ENCODE measurements around the gene PPM1H.
"Not testable (repeated sequence)": the region's sequence is repeated elsewhere in the genome, so short reads cannot be mapped to it uniquely, and the experiment has no call there.

PPM1H gene

GRCh38 chr12:62908674-62909073 lies 26.3 kb downstream of the PPM1H start:
- no peak for DNase-seq (ENCODE audit: low read depth)

DNA sequence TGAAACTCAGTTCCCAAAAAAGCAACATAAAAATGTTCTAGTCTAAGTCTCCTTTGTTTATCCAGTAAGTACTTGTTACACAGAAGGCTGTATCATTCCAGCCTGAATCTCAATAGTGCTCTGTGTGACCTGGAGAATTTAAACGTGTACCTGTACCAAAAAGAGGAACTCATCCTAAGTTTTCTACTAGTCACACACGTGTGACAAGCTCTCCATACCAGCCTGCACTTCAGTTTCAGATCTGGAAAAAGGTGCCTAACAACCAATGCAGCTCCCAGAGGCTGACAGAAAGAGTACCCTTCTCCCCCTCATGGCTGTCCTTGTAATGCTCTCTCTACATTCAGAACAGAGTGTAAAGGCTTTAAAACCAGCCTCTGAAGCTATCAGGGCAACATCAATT lies 27.4 kb downstream of the PPM1H start:
- no peak for DNase-seq (ENCODE audit: low read depth)

GRCh38 chr12:62907078-62907477 lies 27.9 kb downstream of the PPM1H start:
- no peak for DNase-seq (ENCODE audit: low read depth)

DNA sequence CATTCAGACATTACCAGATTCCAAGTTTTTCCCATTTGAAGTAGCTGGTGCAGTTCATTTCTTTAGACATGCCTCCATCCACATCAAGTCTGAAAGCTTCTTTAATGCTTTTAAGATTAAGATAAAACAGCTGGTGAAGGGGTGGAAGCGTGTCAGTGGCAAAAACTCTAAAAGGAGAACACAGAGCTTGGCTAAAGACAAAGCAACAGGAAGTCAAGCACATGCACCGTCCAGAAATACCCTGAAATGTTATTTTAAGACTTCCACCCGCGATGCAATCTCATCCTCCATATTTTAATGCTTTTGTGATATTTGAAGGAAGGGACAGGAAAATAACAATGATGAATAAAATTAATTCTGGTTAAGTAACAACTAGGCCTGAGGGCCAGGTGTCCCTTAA lies 31.8 kb downstream of the PPM1H start:
- DNase-seq (ENCODE audit: low read depth), result no peak

GRCh38 chr12:62900686-62901272 lies 34.2 kb downstream of the PPM1H start:
- DNase-seq (ENCODE audit: low read depth), result no peak

- DNase-seq (ENCODE audit: low read depth), result no peak
These were observed 35.2 kb downstream of the PPM1H start for GRCh38 chr12:62899568-62900390.

DNA sequence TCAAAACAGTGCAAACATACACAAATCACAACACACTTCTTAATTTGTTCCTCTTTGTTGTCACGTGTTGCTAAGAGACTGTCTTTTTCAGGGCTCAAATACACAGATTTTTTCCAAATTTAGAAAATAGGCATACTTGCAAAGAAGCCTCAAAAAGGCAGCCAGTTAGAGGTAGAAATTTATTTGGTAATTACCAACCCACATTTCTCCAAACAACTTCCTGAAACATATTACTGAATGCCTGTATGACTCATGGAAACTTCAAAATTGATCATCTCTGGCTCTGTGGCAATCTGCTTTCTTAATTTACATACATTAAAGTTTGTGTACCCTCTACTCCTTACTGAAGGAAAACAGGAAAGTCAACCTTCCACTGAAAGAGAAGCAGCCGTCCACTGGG lies 36.4 kb downstream of the PPM1H start:
- DNase-seq (ENCODE audit: low read depth), result no peak

DNA sequence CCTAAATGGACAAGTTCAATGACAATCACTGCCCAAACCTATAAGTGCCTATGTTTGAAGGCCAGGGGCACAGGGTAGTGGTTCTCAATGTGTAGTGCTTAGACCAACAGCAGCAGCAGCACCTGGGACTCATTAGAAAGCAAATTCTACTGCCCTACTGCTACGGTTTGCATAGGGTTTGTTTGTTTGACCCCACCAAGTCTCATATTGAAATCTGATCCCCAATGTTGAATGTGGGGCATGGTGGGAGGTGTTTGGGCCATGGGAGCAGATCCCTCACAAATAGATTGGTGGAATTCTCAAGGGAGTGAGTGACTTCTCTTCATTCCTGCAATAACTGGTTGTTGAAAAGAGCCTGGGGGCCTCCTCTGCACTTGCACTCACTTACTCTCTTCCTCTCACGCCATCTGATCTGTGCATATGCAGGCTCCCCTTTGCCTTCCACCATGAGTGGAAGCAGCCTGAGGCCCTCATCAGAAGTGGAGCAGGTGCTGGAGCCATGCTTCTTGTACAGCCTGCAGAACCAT lies 39.5 kb downstream of the PPM1H start:
- DNase-seq (ENCODE audit: low read depth), result no peak

- DNase-seq (ENCODE audit: low read depth), result no peak
These were observed 41.7 kb downstream of the PPM1H start for GRCh38 chr12:62893276-62893675.

- DNase-seq (ENCODE audit: low read depth), result no peak
These were observed 43.0 kb downstream of the PPM1H start for GRCh38 chr12:62891805-62892549.

DNA sequence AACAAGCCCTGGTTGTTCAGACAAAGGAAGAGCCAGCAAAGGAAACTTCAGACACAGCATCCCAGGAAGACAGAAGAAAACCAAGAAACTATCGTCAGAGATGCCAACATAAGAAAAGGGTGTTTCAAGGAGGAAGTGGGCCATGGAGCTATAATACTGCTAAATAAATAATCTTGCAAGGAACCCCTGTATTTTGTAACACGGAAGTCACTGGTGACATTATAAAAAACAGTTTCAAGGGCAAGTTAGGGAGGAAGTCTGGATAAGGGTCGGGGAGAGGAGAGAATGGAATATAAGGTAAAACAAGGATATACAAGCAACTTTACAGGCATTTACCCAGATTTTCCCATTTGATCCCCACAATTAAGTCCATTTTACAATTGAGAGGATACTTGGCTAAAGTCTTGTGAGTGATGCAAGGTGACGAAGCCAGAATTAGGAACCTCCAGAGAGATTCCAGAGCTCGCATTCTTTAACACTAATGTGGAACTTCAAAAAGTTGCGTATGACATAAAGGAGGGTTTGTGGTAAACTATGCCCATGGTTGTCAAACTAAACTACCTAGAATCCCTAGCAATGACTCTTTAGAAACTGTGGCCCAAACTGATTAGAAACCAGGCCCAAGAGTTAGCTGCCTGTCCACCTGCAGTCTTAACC lies 46.4 kb downstream of the PPM1H start:
- DNase-seq (ENCODE audit: low read depth), result no peak

DNA sequence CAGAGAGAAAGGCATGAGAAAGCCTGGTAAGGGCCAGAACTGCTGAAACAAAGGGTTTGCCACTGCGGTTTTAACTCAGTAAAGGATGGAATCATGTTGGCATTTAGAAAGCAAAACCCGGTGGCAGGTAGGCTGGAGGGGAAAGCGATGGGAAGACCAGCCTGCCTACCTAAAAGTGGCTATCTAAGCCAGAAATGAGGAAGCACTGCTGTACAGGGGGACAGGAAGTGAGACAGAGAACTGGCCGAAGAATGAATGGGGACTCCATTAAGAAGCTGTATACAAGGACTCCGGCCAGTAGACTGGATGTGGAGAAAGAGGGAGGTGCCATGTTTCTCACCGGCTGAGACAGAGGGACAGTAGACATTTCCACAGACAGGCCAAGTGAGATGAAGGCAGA lies 48.2 kb downstream of the PPM1H start:
- DNase-seq (ENCODE audit: low read depth), result no peak

DNA sequence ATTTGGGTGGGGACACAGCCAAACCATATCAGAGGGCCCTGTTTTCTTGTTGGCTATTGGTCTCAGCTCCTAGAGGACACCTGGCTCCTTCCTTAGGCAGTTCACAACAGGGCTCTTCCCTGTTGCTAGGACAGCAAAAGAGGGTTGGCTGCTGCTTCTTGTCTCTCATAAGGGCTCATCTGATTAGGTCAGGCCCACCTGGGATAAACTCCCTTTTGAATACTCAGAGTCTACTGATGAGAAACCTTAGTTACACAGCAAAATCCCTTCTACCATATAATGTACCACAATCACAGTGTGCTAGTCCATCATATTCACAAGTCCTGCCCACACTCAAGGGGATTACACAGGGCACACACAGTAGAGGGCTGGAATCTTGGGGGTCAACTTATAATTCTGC lies 49.7 kb downstream of the PPM1H start:
- no peak for DNase-seq (ENCODE audit: low read depth)

DNA sequence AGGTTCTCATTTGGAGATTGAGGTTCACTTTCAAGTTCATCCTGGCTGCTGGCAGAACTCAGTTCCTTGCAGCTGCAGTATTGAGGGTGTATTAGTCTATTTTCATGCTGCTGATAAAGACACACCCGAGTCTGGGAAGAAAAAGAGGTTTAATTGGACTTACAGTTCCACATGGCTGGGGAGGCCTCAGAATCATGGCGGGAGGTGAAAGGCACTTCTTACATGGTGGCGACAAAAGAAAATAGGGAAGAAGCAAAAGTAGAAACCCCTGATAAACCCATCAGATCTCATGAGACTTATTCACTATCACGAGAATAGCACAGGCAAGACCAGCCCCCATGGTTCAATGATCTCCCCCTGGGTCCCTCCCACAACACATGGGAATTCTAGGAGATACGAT lies 50.1 kb downstream of the PPM1H start:
- DNase-seq (ENCODE audit: low read depth), result not testable (repeated sequence)

GRCh38 chr12:62882696-62883095 lies 52.3 kb downstream of the PPM1H start:
- DNase-seq (ENCODE audit: low read depth), result no peak

- no peak for DNase-seq (ENCODE audit: low read depth)
These were observed 52.8 kb downstream of the PPM1H start for GRCh38 chr12:62882140-62882539.

GRCh38 chr12:62879691-62880090 lies 55.3 kb downstream of the PPM1H start:
- DNase-seq (ENCODE audit: low read depth), result no peak

- not testable (repeated sequence) for DNase-seq (ENCODE audit: low read depth)
These were observed 55.7 kb downstream of the PPM1H start for GRCh38 chr12:62879228-62879627.

DNA sequence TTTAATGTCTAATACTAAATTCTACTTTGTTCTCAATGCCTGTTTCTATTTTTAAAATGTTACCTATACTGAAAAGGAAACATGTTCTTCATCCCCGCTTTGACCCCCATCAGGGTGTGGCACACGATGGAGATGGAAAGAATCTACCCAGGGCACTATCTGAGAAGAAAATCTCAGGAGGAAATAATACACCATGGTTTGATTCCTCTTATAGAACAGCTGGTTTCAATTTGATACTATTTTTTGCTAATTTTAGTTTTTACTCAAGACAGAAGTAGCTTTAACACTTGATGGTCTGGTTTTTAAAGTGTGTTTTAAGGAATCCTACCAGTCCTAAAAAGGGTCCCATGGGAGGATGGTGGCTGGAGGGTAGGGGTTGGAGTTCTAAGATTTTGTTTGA lies 56.7 kb downstream of the PPM1H start:
- no peak for DNase-seq (ENCODE audit: low read depth)

GRCh38 chr12:62876938-62877548 lies 57.9 kb downstream of the PPM1H start:
- no peak for DNase-seq (ENCODE audit: low read depth)

GRCh38 chr12:62873826-62874448 lies 61.0 kb downstream of the PPM1H start:
- no peak for DNase-seq (ENCODE audit: low read depth)
